Cerebellar cortex (tissue), 1 donor: ENCODE measurements around the gene MARCHF10.
A peak's percentile ranks its signal among the peaks of the same experiment; 100 is the strongest.
"Not testable (repeated sequence)": the region's sequence is repeated elsewhere in the genome, so short reads cannot be mapped to it uniquely, and the experiment has no call there.

Source experiments
- DNase-seq: peaks from one replicate; pipeline ENCODE4 v3.0.0-alpha.2; 2015; ENCODE audit warnings: low spot score

MARCHF10 gene

GRCh38 chr17:62790564-62790986 is 17.5 kb downstream of the MARCHF10 start:
- DNase-seq, result no peak

- DNase-seq, result no peak
Observed at GRCh38 chr17:62787366-62787765, 20.7 kb downstream of the MARCHF10 start.

DNA sequence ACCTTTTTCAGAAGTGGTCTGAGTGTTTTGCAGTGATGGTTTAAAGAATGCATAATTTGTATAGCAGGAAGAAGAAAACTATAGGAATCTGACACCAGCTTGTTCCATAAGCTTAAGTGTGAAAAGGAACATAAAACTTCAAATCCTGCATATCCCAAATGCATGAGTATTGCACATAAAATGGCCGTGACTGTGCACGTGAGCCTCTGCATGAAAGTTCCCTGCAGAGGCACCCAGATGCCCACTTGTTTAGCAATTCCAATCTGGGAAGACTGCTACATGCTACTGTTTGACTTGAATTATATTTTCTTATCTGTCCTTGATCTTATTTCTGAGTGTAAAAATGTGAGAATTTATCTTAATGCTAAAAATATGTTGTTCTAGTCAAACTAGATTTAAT is 21.5 kb downstream of the MARCHF10 start:
- DNase-seq, result no peak

DNA sequence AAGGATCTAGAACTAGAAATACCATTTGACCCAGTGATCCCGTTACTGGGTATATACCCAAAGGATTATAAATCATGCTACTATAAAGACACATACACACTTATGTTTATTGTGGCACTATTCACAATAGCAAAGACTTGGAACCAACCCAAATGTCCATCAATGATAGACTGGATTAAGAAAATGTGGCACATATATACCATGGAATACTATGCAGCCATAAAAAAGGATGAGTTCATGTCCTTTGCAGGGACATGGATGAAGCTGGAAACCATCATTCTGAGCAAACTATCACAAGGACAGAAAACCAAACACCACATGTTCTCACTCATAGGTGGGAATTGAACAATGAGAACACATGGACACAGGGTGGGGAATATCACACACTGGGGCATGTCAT is 22.1 kb downstream of the MARCHF10 start:
- DNase-seq, result not testable (repeated sequence)

- no peak for DNase-seq
Observed at GRCh38 chr17:62782730-62783270, 25.3 kb downstream of the MARCHF10 start.

DNA sequence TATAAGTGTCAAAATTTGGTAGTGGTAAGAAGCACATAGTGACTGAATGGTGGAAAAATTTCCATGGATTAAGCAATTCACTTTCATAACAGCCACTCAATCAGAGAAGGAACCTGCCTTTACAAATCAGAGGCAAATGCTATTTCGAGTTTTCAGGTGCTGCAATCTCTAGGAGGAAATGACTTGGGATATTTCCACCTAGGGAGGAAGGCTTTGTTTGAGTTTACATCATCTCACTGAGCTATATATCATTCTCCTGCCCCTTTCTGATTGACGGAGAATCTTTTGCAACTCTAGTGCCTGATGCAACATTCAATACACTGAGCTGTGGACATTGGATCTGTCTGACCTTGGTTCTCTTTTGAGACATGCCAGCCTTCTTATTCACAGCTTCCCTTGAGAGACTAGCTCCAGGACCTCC is 26.3 kb downstream of the MARCHF10 start:
- DNase-seq, result no peak

- no peak for DNase-seq
Observed at GRCh38 chr17:62781356-62781755, 26.8 kb downstream of the MARCHF10 start.

- DNase-seq, result no peak
Observed at GRCh38 chr17:62780951-62781350, 27.2 kb downstream of the MARCHF10 start.

- no peak for DNase-seq
Observed at GRCh38 chr17:62780269-62780668, 27.8 kb downstream of the MARCHF10 start.

DNA sequence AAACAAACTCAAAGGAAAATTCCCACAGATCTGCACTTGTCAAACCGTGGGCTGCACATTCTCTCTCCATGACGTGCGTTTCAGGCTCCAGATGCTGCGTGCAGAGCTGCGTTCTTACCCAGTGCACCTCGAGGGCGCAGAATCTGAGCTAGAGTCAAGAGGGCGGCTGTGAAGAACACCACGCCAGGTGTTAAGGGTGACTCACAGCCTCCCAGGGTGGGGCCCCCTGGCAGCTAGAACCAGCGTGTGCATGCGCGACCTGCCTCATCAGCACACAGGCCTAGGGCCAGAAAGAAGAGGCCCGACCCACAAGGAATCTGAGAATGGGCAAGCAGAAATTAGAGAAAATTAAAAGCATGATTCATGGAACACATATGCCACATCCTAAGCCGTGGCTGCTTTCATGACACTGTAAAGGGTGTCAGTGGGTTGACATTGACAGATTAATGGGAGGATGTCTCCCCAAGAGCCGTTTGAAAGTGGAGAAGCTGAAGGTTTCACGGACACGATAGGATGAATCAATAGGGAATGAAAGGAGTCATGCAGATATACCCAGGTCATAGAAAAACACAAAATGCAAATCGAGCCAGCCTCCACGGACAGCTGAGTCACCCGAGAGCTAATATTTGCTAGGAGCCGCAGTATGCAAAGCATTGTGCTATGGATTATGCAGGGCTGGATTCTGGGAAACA is 29.0 kb downstream of the MARCHF10 start:
- no peak for DNase-seq

GRCh38 chr17:62775876-62776275 is 32.2 kb downstream of the MARCHF10 start:
- DNase-seq, result no peak

- DNase-seq, result no peak
Observed at GRCh38 chr17:62774338-62774737, 33.8 kb downstream of the MARCHF10 start.

GRCh38 chr17:62767997-62768396 is 40.1 kb downstream of the MARCHF10 start:
- no peak for DNase-seq

GRCh38 chr17:62765351-62765750 is 42.8 kb downstream of the MARCHF10 start:
- DNase-seq, result no peak

DNA sequence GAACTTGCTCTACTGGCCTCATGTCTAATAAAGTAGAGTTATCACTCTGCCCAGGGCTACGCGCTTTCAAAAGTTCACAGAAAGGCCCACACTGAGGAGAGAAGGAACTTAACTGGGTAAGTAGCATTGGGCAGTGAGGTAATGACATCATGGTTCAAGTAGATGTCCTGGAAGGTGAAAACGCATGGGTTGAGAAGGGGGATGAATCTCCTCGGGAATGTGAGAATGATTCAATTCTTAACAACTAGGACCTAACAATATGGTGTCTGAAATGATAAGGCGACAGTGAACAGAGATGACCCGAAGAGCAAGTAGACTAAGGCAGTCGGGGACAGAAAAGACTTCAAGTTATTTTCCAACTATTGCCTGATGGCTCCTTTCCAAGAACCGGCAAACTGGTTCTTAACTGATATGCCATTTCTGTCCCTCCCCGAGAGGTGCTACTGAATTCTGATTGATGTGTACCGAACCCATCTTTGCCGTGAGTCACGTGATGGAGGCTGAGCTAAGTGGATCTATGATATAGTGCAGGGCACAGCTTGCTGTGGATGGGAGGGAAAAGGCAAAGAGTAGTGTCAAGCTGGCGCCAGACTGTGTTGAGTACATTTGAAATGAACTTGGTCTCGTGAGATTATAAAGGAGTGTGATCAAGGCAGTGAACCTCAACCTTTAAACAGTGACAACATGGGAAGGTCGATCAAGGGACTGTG is 44.1 kb downstream of the MARCHF10 start:
- no peak for DNase-seq

DNA sequence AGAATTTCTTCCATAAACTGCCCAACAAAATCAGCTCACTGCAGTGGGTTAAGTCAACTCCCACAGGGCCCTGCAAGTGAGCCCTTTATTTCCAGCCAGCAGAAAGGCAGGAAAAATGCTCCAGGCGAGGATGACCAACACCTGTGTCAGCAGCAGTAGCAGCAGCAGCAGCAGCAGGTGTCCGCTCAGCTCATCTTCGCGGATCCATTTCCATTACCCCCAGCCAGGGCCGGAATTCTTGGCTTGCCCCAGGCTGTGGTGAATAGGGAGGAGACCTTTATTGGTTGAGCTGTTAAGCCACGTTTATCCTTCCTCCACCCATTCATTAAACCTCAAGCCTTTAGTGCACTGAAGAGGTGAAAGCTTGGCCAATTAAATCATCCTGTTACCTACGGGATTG is 46.2 kb downstream of the MARCHF10 start:
- DNase-seq, result no peak

DNA sequence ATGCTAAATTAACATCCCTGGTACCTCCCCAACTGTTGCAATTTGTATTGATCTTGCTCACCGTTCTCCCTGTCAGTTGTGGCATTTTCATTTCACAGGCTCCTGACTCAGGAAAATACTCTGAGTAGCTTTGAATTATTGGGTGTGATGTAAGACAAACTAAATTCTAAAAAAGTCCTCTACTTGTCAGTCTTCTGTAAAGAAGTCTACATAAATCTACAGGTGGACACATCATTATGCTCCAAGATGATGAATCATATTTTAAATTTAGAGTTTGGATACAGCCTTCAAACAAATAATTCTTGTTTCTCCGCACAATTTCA is 47.2 kb downstream of the MARCHF10 start:
- DNase-seq, result no peak

DNA sequence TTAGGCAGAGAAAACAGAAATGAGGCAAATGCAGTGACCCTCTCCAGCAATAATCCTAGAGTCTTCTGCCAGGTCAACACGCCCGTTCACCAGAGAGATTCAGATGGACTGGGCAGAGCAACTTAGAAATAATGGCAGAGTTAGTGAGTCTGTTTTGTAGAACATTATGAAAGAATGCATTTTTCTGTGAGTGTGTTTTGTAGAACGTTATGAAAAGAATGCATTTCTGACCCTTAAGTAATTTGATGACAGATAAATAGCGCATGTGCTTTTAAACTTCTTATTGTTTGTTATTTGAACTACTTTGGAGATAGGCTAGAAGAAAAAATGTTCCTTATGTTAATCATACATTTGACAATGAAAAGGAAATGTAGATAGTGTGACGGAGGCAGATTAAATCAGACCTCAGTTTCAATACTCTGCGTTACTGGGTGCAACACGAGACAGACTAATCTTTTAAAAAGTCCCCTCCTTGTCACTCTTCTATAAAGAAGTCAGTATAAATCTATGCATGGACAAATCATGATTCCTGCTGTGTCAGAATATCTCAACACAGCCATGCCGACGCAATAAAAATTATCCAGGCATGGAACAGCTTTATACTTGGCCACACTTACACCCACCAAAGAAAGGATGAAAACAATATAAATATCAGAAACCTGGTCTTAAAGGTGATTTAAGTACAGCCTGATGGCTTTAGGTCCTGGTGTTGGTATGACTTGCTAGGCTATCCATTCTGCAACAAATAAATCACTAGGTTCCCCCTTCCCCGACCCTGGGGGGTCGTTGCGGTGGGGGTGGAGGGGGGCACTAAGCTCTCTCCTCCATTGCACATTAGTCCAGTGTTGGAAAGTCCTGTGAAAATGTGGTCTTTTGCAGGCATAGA is 47.8 kb downstream of the MARCHF10 start:
- no peak for DNase-seq

- DNase-seq, result no peak
Observed at GRCh38 chr17:62757500-62757951, 50.6 kb downstream of the MARCHF10 start.

GRCh38 chr17:62756198-62756597 is 51.9 kb downstream of the MARCHF10 start:
- DNase-seq, result no peak

- peak; percentile 45 for DNase-seq
Observed at GRCh38 chr17:62755141-62755851, 52.8 kb downstream of the MARCHF10 start.

DNA sequence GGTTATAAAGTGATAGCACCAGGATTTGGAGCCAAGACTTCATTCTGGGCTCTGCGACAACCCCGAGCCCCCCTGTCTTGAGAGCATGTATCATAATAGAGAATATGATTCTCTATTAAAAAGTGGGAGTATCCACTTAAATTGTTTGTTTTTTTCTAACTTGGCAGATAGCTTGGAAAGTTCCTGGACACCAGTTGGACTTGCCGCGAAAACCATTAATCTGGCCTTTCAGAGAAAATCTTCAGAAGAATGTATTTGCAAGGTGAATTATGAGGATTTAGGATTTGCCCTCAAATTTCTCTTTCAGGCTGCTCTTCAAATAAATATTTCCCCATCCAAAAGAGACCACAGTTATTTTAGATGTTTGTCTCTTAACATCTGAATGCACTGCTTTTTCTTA is 53.5 kb downstream of the MARCHF10 start:
- no peak for DNase-seq
